ENCODE data around the gene ADA.
"Not testable (repeated sequence)": the region's sequence is repeated elsewhere in the genome, so short reads cannot be mapped to it uniquely, and the experiment has no call there.

The ADA gene

DNA sequence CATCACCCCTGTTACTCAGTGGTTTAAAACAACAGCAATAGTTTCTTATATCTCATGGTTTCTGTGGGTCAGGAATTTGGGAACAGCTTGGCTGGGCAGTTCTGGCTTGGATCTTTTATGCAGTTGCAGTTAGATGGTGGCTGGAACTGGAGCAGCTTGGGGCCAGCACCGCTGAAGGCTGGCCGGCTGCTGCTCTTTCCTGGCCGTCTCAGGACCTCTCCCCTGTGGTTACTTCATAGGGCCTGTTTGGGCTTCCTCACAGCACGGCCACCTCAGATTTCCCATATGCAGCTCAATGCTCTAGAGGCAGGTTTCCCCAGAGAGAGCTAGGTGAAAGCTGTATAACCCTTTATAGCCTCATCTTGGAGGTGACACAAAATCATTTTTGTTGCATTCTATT, 53.6 kb downstream of the ADA start:
- ATAC-seq, result no peak

- ATAC-seq, result no peak
These were observed 54.0 kb downstream of the ADA start for GRCh38 chr20:44597516-44597915.

DNA sequence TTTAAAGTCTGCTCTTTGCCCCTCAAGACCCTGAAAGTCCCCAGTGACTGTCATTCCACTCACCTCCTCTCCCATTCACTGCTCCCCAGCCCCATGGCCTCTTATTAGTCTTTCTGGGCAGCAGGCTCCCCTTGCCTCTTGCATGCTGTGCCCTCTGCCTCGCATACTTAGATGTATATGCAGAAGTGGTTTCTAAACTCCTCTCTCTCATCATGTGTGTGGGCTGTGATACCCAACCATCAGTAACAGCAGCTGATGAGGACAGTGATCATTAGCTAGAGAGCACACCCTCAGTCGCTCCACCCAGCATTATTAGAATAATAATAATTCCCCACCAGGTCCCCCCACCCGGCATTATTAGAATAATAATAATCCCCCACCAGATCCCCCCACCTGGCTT, 54.6 kb downstream of the ADA start:
- ATAC-seq, result peak in 1 of 2 donors; percentile 25

GRCh38 chr20:44596010-44596409, 55.5 kb downstream of the ADA start:
- no peak for ATAC-seq

DNA sequence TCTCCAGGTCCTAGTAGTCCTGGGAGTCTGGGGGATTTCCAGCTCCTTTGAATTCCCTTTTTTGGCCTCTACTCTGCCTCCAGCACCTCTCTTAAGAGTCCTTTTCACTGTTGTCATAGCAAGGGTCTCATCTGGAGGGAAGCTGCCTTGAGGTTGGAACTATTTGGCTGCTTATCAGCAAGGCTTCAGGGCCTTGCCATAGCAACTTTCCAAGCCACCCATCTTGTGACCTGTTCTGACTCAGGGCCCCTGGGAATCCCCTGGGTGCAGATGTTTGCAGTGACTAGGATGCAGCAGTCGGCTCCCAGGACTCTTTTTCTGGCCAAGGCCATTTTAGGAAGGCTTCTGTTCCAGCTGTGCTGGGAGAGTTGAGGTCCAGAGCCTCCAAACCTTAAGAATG, 56.8 kb downstream of the ADA start:
- ATAC-seq, result peak; percentile 32 to 60

GRCh38 chr20:44593751-44594150, 57.7 kb downstream of the ADA start:
- ATAC-seq, result no peak

DNA sequence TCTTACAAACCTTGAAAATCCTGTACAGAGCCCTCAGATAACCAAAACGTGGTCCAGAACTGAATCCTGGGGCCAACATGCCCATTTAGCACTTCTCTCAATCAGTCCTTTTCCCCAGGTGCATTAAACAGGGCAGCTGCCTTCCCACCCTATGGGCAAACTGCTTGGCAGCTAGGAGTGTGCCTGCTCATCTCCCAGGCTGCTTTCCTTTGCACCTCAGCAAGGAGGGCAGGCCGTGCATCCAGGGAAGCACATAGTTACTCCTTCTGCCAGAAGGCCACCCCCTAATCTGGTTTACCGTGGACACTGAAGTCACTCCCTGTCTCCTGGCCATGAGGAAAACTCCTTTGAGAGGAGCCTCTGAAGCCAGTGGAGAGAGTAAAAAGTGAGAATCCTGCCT, 59.1 kb downstream of the ADA start:
- ATAC-seq, result no peak

GRCh38 chr20:44590980-44591778, 60.3 kb downstream of the ADA start:
- no peak for ATAC-seq

- ATAC-seq, result no peak
These were observed 62.0 kb downstream of the ADA start for GRCh38 chr20:44589537-44589936.

GRCh38 chr20:44588321-44588720, 63.2 kb downstream of the ADA start:
- not testable (repeated sequence) for ATAC-seq

GRCh38 chr20:44587035-44587980, 64.2 kb downstream of the ADA start:
- ATAC-seq, result no peak

DNA sequence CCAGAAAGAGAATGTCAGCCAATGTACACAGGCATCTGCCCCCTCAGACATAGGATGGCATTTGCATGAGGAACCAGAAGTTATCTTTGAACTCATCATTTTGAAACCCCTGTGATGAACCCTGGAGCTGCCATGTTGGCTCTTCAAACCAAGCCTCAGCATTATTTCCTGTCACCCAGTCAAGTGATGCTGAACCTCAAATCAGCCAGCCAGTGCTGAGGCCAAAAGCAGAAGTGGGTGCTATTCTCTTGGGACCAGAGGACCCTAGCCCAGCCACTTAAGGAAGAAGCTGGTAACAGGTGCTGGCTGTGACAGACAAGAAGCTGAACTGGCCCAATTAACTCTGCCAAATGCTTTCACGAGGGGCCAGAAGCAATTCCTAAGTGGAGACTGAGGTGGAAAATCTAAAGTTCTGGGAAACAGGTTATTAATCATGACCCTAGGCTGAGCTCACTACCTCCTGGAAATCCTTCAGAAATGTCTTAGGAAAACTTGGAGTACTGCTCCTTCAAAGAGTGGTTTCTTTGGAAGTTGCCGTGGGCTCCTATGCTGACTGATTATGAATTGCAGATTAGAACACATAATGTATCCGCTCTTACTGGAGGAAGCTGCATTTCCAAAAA, 65.1 kb downstream of the ADA start:
- peak; percentile 35 to 48 for ATAC-seq

DNA sequence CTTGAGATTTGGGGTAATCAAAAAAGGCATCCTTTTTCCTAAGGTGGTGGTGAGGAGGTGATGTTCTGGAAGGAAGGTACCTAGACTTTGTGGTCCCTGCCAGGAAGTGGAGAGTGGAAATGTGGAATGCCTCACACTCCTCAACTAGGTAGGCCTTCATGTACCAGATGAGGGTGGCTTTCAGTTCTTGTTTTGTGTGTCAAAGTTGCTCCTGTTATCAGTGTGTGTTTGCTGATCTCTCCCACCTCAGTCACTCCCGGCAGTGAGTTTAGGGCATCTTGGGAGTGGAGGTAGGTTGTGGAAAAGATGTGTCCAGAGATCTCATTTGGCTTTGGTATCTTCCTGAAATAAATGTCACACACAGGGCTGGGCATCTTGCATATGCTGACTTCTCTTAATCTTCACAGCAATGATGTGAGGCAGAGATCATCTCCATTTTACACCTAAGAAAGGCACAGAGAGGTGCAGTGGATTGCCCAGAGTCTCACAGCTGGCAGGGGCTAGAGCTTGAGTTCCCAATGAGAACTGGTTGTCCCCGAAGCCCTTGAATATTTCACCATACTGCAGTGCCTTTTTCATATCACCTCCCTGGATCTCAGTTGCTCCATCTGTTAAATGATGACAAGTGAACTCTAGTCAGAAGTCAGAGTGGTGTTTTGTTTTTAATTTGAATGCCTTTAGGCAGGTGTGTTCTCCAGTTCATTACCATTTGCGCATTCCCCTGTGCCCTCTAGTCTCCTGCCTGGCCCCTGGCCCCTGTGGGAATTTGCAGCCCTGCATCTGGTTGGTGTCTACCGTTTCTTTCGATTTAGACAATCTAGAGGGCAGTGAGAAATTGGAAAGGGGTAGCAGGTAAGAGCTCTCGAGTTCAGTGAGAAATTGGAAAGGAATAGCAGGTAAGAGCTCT, 66.2 kb downstream of the ADA start:
- no peak for ATAC-seq

DNA sequence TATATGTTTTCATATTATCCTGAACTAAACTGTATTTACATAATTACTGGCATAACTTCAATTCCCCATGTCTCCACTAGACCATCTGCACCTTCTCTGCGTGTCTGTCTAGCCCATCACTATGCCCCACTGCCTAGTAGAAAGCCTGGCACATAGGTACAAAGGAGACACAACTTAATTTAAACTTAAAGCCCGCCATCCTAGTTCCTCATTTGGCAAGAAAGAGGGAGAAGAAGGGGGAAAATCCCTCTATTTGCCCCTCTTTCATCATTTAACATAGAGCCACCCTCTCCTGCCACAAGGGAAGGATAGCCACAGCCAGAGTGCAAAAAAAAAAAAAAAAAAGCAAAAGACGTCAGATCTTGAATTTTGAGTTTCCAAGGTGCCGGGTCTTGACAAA, 67.3 kb downstream of the ADA start:
- ATAC-seq, result no peak

- no peak for ATAC-seq
These were observed 68.3 kb downstream of the ADA start for GRCh38 chr20:44583157-44583556.

GRCh38 chr20:44582311-44583025, 69.0 kb downstream of the ADA start, which contains the start of gene PKIG:
Gene PKIG (plus strand): TSS chr20:44582579. CDS start chr20:44614557, 31,978 bp downstream.
- ATAC-seq, result no peak

- no peak for ATAC-seq
These were observed 70.0 kb downstream of the ADA start for GRCh38 chr20:44581515-44581914.

DNA sequence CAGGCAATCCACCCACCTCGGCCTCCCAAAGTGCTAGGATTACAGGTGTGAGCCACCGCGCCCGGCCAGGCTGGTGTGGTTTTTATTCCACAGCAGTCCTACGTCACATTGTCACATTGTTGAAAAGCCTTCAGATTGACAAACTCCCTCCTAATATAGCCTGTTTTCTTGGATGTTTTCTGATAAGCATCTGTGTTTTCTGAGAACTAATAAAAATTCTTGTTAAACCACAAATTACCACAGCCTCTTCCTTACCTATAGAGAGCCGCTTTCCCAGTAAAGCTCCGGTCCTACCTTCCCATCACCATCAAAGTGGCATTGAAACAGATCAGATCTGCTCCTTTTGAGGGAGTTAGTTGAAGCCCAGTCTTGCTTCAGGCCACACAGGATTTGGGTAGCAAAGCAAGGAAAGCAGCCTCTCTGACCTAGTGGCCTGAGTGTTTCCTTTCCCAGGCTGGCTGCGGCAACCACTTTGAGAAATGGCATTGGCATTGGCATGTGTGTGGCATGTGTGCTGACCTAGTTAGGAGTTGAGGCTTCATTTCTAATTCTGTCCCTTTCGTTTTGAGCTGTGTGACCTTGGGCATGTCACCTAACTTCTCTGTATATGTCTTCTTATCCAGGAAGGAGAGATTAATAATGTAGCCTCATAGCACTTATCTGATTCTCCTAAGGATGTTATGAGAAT, 70.8 kb downstream of the ADA start:
- ATAC-seq, result peak in 1 of 2 donors; percentile 14

GRCh38 chr20:44579313-44580081, 72.0 kb downstream of the ADA start:
- no peak for ATAC-seq

DNA sequence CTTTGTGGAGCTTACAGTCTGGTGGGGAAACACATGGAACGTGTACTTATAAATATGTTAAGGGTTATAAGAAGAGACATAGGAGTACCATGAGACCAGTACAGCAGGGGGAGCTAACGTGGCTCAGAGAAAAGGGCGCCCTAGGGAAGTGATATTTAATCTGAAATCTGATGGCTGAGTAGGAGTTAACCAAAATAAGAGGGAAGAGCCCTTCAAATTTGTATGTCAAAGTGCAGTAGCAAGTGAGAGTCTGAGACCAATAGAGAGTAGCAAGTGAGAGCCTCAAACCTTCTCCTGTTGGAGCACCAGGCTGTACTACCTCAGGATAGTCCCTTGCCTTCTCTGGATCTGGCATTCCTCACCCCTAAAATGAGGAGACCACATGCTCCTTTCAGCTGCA, 75.2 kb downstream of the ADA start:
- no peak for ATAC-seq
